Vagina (tissue), 2 donors: ENCODE results near the gene ZSCAN9. TPM values are rescaled to one million over a fixed set of nuclear protein-coding genes. Genes with fewer than 3 reads are reported as not detected.
A peak's percentile ranks its signal among the peaks of the same experiment; 100 is the strongest.

Source experiments
- DNase-seq, 2 donors: peaks; one replicate each; pipeline ENCODE4 v3.0.0-alpha.2; 2017; ENCODE audit errors: extremely low spot score in 2 of 2
- H3K27ac ChIP-seq: fragments of 200-600 bp; sonication (generic); one replicate; pipeline ENCODE4 v1.5.1; 2019
- H3K27me3 ChIP-seq: fragments of 200-600 bp; sonication (generic); one replicate; pipeline ENCODE4 v1.5.1; 2019
- H3K36me3 ChIP-seq, 2 donors: fragments of 200-600 bp; sonication (generic); one replicate each; pipeline ENCODE4 v1.5.1; 2017 to 2019
- H3K4me1 ChIP-seq: fragments of 200-600 bp; sonication (generic); one replicate; pipeline ENCODE4 v1.5.1; 2019
- H3K4me3 ChIP-seq, 2 donors: fragments of 200-600 bp; sonication (generic); 1 replicate in 1 of 2; 2 replicates in 1 of 2; pipeline ENCODE4 v1.5.1; 2016 to 2019
- H3K9me3 ChIP-seq: fragments of 200-600 bp; sonication (generic); one replicate; pipeline ENCODE4 v1.5.1; 2019
- CTCF ChIP-seq, 3 experiments: fragments of 450-650 bp in 2 of 3; fragments of 200-600 bp in 1 of 3; sonication (generic) in 1 of 3; IDR thresholded peaks; one replicate each; pipeline ENCODE4 v1.5.1; 2017 to 2019; ENCODE audit warnings: antibody characterized with exemption in 3 of 3, mild to moderate bottlenecking in 2 of 3, moderate library complexity in 2 of 3
- POLR2A ChIP-seq, 2 donors: fragments of 450-650 bp; IDR thresholded peaks; one replicate each; pipeline ENCODE4 v1.6.1; 2017; ENCODE audit warnings: antibody characterized with exemption in 2 of 2, mild to moderate bottlenecking in 2 of 2, moderate library complexity in 2 of 2
- POLR2AphosphoS5 ChIP-seq, 2 donors: sonication (generic); formaldehyde crosslinking; IDR thresholded peaks; one replicate each; pipeline ENCODE4 v1.9.0; 2017; ENCODE audit warnings: antibody characterized with exemption in 2 of 2, mild to moderate bottlenecking in 2 of 2, low read depth in 1 of 2; ENCODE audit not compliant: insufficient read depth in 1 of 2
- intact Hi-C: fragments of 100-400 bp; cut with DNase I; formaldehyde crosslinking; loops from one replicate; pipeline ENCODE4 v1.15.1; 2023
- total RNA-seq: library from RNA; depleted of rRNA; stranded (reverse); fragments of >200 nt; gene quantifications from one replicate; pipeline ENCODE4 v1.2.3, GENCODE V29; 2016

Gene ZSCAN9
- total RNA-seq, 1 donor from 2014 or later: 11.3 TPM

GRCh38 chr6:28250747-28251146 lies 25.7 kb downstream of the ZSCAN9 start:
- H3K27me3 ChIP-seq: no peaks in the 10 kb centered on the region
- TF ChIP-seq CTCF (IDR thresholded peaks at IDR 0.05) (no peak), POLR2AphosphoS5 (IDR thresholded peaks at IDR 0.05; ENCODE audit: insufficient read depth in 1 of 2, low read depth in 1 of 2) (no peak), POLR2A (IDR thresholded peaks at IDR 0.05) (no peak)
- peak overlapping the region; percentile 63 to 76 for H3K4me3 ChIP-seq
- DNase-seq: no peak
- H3K27ac ChIP-seq: no peak overlapping the region
- peaks cover 25% of the 10 kb centered on the region for H3K4me1 ChIP-seq
- intact Hi-C loops: no loop called here
- peaks cover 0 to 32% of the 10 kb centered on the region in 2 donors for H3K36me3 ChIP-seq
- no peaks in the 10 kb centered on the region for H3K9me3 ChIP-seq

- H3K4me1 ChIP-seq: peaks cover 25% of the 10 kb centered on the region
- TF ChIP-seq POLR2A (IDR thresholded peaks at IDR 0.05): no peak
- no peak for TF ChIP-seq CTCF (IDR thresholded peaks at IDR 0.05)
- no peak for TF ChIP-seq POLR2AphosphoS5 (IDR thresholded peaks at IDR 0.05; ENCODE audit: insufficient read depth in 1 of 2, low read depth in 1 of 2)
- H3K27ac ChIP-seq: peak overlapping the region; percentile 42
- DNase-seq: no peak
- H3K27me3 ChIP-seq: no peaks in the 10 kb centered on the region
- H3K36me3 ChIP-seq: peaks cover 0 to 23% of the 10 kb centered on the region in 2 donors
- intact Hi-C loops: no loop called here
- H3K9me3 ChIP-seq: no peaks in the 10 kb centered on the region
- peak overlapping the region; percentile 63 to 76 for H3K4me3 ChIP-seq
Measured at GRCh38 chr6:28251661-28252008, 26.6 kb downstream of the ZSCAN9 start.

- Histone ChIP-seq H3K27ac (peak within 1 kb of the TSS; percentile 42), H3K36me3 (peaks cover 0 to 17% of the 10 kb centered on the region in 2 donors), H3K27me3 (no peaks in the 10 kb centered on the region), H3K9me3 (no peaks in the 10 kb centered on the region), H3K4me1 (peaks cover 25% of the 10 kb centered on the region), H3K4me3 (peak within 1 kb of the TSS; percentile 63 to 76)
- no peak for DNase-seq
- intact Hi-C loops: no loop called here
- peak in 1 of 2 donors; percentile 93 for TF ChIP-seq POLR2AphosphoS5 (IDR thresholded peaks at IDR 0.05; ENCODE audit: insufficient read depth in 1 of 2, low read depth in 1 of 2)
- no peak for TF ChIP-seq CTCF (IDR thresholded peaks at IDR 0.05)
Measured at GRCh38 chr6:28252009-28252975, 27.2 kb downstream of the ZSCAN9 start, which contains the start of gene ZKSCAN4. TSS of gene ZKSCAN4 (minus strand) at chr6:28252269. CDS start at chr6:28251980, 289 bp downstream.

- peaks cover 31% of the 10 kb centered on the region for H3K4me1 ChIP-seq
- no peak overlapping the region for H3K27ac ChIP-seq
- intact Hi-C loops: no loop called here
- no peak for DNase-seq
- TF ChIP-seq CTCF (IDR thresholded peaks at IDR 0.05) (no peak), POLR2A (IDR thresholded peaks at IDR 0.05) (no peak), POLR2AphosphoS5 (IDR thresholded peaks at IDR 0.05; ENCODE audit: insufficient read depth in 1 of 2, low read depth in 1 of 2) (no peak)
- no peaks in the 10 kb centered on the region for H3K9me3 ChIP-seq
- peaks cover 0 to 2% of the 10 kb centered on the region in 2 donors for H3K36me3 ChIP-seq
- H3K4me3 ChIP-seq: no peak overlapping the region
- H3K27me3 ChIP-seq: no peaks in the 10 kb centered on the region
Measured at GRCh38 chr6:28254121-28254519, 29.0 kb downstream of the ZSCAN9 start.

GRCh38 chr6:28257042-28257441 lies 32.0 kb downstream of the ZSCAN9 start:
- H3K36me3 ChIP-seq: no peaks in the 10 kb centered on the region
- peaks cover 18% of the 10 kb centered on the region for H3K4me1 ChIP-seq
- intact Hi-C loops: no loop called here
- DNase-seq: no peak
- no peaks in the 10 kb centered on the region for H3K27me3 ChIP-seq
- no peaks in the 10 kb centered on the region for H3K9me3 ChIP-seq
- no peak for TF ChIP-seq CTCF (IDR thresholded peaks at IDR 0.05)
- no peak for TF ChIP-seq POLR2A (IDR thresholded peaks at IDR 0.05)
- no peak for TF ChIP-seq POLR2AphosphoS5 (IDR thresholded peaks at IDR 0.05; ENCODE audit: insufficient read depth in 1 of 2, low read depth in 1 of 2)
- H3K27ac ChIP-seq: no peak overlapping the region
- H3K4me3 ChIP-seq: no peak overlapping the region
